ENCODE measurements around the gene OSBPL3. TPM values are rescaled to one million over a fixed set of nuclear protein-coding genes. Genes with fewer than 3 reads are reported as not detected.

Gene OSBPL3
- total and polyA plus RNA-seq, 8 donors = 2.0 to 25.0 (median 9.9) TPM

GRCh38 chr7:24848878-24849277 is 131.1 kb downstream of the OSBPL3 start:
- H3K4me3 ChIP-seq = no peak overlapping the region
- no peak overlapping the region for H3K27ac ChIP-seq
- H3K36me3 ChIP-seq = peaks cover 0 to 23% (median 0%) of the 10 kb centered on the region in 4 donors
- intact Hi-C loops (cut with DNase I; ENCODE audit: low total_unique reads) = no loop called here
- TF ChIP-seq EP300 (IDR thresholded peaks at IDR 0.05) (no peak), POLR2AphosphoS5 (IDR thresholded peaks at IDR 0.05) (no peak), CTCF (IDR thresholded peaks at IDR 0.05) (no peak), POLR2A (IDR thresholded peaks at IDR 0.05) (no peak)
- no peak for DNase-seq
- WGBS, 5 donors = 90 to 96% (median 93%) methylated on average over 16 of the region's 16 CpGs
- peaks cover 0 to 6% (median 2%) of the 10 kb centered on the region in 4 donors for H3K4me1 ChIP-seq
- no peaks in the 10 kb centered on the region for H3K9me3 ChIP-seq
- H3K27me3 ChIP-seq = no peaks in the 10 kb centered on the region

GRCh38 chr7:24847754-24848153 is 132.2 kb downstream of the OSBPL3 start:
- WGBS, 5 donors = 63 to 75% (median 69%) methylated on average over 6 of the region's 6 CpGs
- Histone ChIP-seq H3K27ac (peak overlapping the region in 4 of 5 donors; percentile 0 to 36 (median 13)), H3K27me3 (no peaks in the 10 kb centered on the region), H3K4me1 (peaks cover 0 to 6% (median 2%) of the 10 kb centered on the region in 4 donors), H3K36me3 (peaks cover 0 to 23% (median 0%) of the 10 kb centered on the region in 4 donors), H3K4me3 (no peak overlapping the region), H3K9me3 (no peaks in the 10 kb centered on the region)
- no peak for DNase-seq
- intact Hi-C loops (cut with DNase I; ENCODE audit: low total_unique reads) = no loop called here
- no peak for TF ChIP-seq EP300 (IDR thresholded peaks at IDR 0.05)
- TF ChIP-seq POLR2A (IDR thresholded peaks at IDR 0.05) = no peak

- intact Hi-C loops (cut with DNase I; ENCODE audit: low total_unique reads) = no loop called here
- Histone ChIP-seq H3K27me3 (no peaks in the 10 kb centered on the region), H3K4me1 (peaks cover 0 to 6% (median 2%) of the 10 kb centered on the region in 4 donors), H3K36me3 (peaks cover 0 to 8% (median 2%) of the 10 kb centered on the region in 4 donors), H3K4me3 (no peak overlapping the region), H3K27ac (no peak overlapping the region), H3K9me3 (no peaks in the 10 kb centered on the region)
- DNase-seq = no peak
- WGBS, 5 donors = 67 to 87% (median 82%) methylated on average over 5 of the region's 5 CpGs
- no peak for TF ChIP-seq CTCF (IDR thresholded peaks at IDR 0.05)
- no peak for TF ChIP-seq POLR2A (IDR thresholded peaks at IDR 0.05)
- no peak for TF ChIP-seq EP300 (IDR thresholded peaks at IDR 0.05)
- no peak for TF ChIP-seq POLR2AphosphoS5 (IDR thresholded peaks at IDR 0.05)
Observed at GRCh38 chr7:24843821-24844434, 136.1 kb downstream of the OSBPL3 start.

- Histone ChIP-seq H3K36me3 (peaks cover 0 to 10% (median 0%) of the 10 kb centered on the region in 4 donors), H3K27ac (no peak overlapping the region), H3K9me3 (no peaks in the 10 kb centered on the region), H3K4me3 (no peak overlapping the region), H3K27me3 (no peaks in the 10 kb centered on the region), H3K4me1 (peaks cover 0 to 2% (median under 1%) of the 10 kb centered on the region in 4 donors)
- intact Hi-C loops (cut with DNase I; ENCODE audit: low total_unique reads) = no loop called here
- WGBS, 5 donors = 88 to 93% (median 89%) methylated on average over 5 of the region's 5 CpGs
- no peak for DNase-seq
- TF ChIP-seq POLR2AphosphoS5 (IDR thresholded peaks at IDR 0.05) = no peak
- no peak for TF ChIP-seq CTCF (IDR thresholded peaks at IDR 0.05)
- TF ChIP-seq POLR2A (IDR thresholded peaks at IDR 0.05) = no peak
- TF ChIP-seq EP300 (IDR thresholded peaks at IDR 0.05) = no peak
Observed at GRCh38 chr7:24842449-24843241, 137.3 kb downstream of the OSBPL3 start.
